DMS 273 treated with DMSO at 0.1 percent for 48 hours (cell line): ENCODE measurements around the gene KIF2B.
"Not testable (repeated sequence)": the region's sequence is repeated elsewhere in the genome, so short reads cannot be mapped to it uniquely, and the experiment has no call there.

Source experiments
- DNase-seq: peaks from one replicate; lab custom pipeline; 2025; lab: John Stamatoyannopoulos, UW

Gene KIF2B

GRCh38 chr17:53822764-53823163, at the start of gene KIF2B:
Gene KIF2B (plus strand): TSS chr17:53822927. CDS start chr17:53823034, 107 bp downstream.
- DNase-seq, result no peak

GRCh38 chr17:53780320-53780719, 42.4 kb upstream of the KIF2B start:
- no peak for DNase-seq

- no peak for DNase-seq
These were observed 31.2 kb upstream of the KIF2B start for GRCh38 chr17:53791551-53791950.

- no peak for DNase-seq
These were observed 30.3 kb upstream of the KIF2B start for GRCh38 chr17:53792451-53792850.

- no peak for DNase-seq
These were observed 29.7 kb upstream of the KIF2B start for GRCh38 chr17:53792997-53793396.

GRCh38 chr17:53794875-53795274, 27.9 kb upstream of the KIF2B start:
- no peak for DNase-seq

- no peak for DNase-seq
These were observed 26.1 kb upstream of the KIF2B start for GRCh38 chr17:53796642-53797041.

GRCh38 chr17:53797501-53797900, 25.2 kb upstream of the KIF2B start:
- DNase-seq, result no peak

- DNase-seq, result no peak
These were observed 18.3 kb upstream of the KIF2B start for GRCh38 chr17:53804437-53804836.

GRCh38 chr17:53806473-53806872, 16.3 kb upstream of the KIF2B start:
- no peak for DNase-seq

- DNase-seq, result no peak
These were observed 15.4 kb upstream of the KIF2B start for GRCh38 chr17:53807286-53807685.

GRCh38 chr17:53818271-53818670, 4.5 kb upstream of the KIF2B start:
- DNase-seq, result no peak

- DNase-seq, result no peak
These were observed 3.8 kb upstream of the KIF2B start for GRCh38 chr17:53818929-53819328.

GRCh38 chr17:53819956-53820355, 2.8 kb upstream of the KIF2B start:
- no peak for DNase-seq

GRCh38 chr17:53823341-53824050, 769 bp downstream of the KIF2B start:
- no peak for DNase-seq

GRCh38 chr17:53834771-53835170, 12.0 kb downstream of the KIF2B start:
- not testable (repeated sequence) for DNase-seq

GRCh38 chr17:53837131-53837530, 14.4 kb downstream of the KIF2B start:
- no peak for DNase-seq

- DNase-seq, result no peak
These were observed 21.9 kb downstream of the KIF2B start for GRCh38 chr17:53844491-53845107.

- not testable (repeated sequence) for DNase-seq
These were observed 48.4 kb downstream of the KIF2B start for GRCh38 chr17:53871128-53871527.
